ENCODE data around the gene CMTM1.
A peak's percentile ranks its signal among the peaks of the same experiment; 100 is the strongest.

CMTM1 gene

GRCh38 chr16:66539623-66540469 lies 26.4 kb upstream of the CMTM1 start:
- DNase-seq = no peak

- no peak for DNase-seq
Observed at GRCh38 chr16:66541388-66542355, 24.6 kb upstream of the CMTM1 start.

GRCh38 chr16:66542396-66542795 lies 23.8 kb upstream of the CMTM1 start:
- DNase-seq = no peak

GRCh38 chr16:66543541-66543940 lies 22.7 kb upstream of the CMTM1 start:
- no peak for DNase-seq

- DNase-seq = no peak
Observed at GRCh38 chr16:66544016-66544757, 22.1 kb upstream of the CMTM1 start.

- DNase-seq = no peak
Observed at GRCh38 chr16:66547101-66547989, 18.9 kb upstream of the CMTM1 start.

- DNase-seq = no peak
Observed at GRCh38 chr16:66548068-66548467, 18.2 kb upstream of the CMTM1 start.

GRCh38 chr16:66548868-66549267 lies 17.4 kb upstream of the CMTM1 start:
- no peak for DNase-seq

GRCh38 chr16:66549284-66550131 lies 16.7 kb upstream of the CMTM1 start, which contains the start of gene TK2:
TK2 (minus strand) TSS chr16:66550122; CDS start chr16:66550061, 61 bp downstream.
- DNase-seq = peak; percentile 58

GRCh38 chr16:66551348-66551759 lies 14.9 kb upstream of the CMTM1 start:
- peak; percentile 36 for DNase-seq

- DNase-seq = no peak
Observed at GRCh38 chr16:66551788-66552285, 14.4 kb upstream of the CMTM1 start.

- DNase-seq = peak; percentile 77
Observed at GRCh38 chr16:66552286-66553177, 13.7 kb upstream of the CMTM1 start, which contains the start of gene CKLF. CKLF (plus strand) TSS chr16:66552576; CDS start chr16:66552716, 140 bp downstream.

- DNase-seq = no peak
Observed at GRCh38 chr16:66553223-66553622, 13.0 kb upstream of the CMTM1 start.

GRCh38 chr16:66554021-66554420 lies 12.2 kb upstream of the CMTM1 start:
- no peak for DNase-seq

- DNase-seq = no peak
Observed at GRCh38 chr16:66554495-66554894, 11.7 kb upstream of the CMTM1 start.

- no peak for DNase-seq
Observed at GRCh38 chr16:66560107-66560506, 6.1 kb upstream of the CMTM1 start.

- DNase-seq = no peak
Observed at GRCh38 chr16:66561381-66562080, 4.7 kb upstream of the CMTM1 start.

GRCh38 chr16:66562409-66562808 lies 3.8 kb upstream of the CMTM1 start:
- DNase-seq = no peak

GRCh38 chr16:66562986-66563385 lies 3.3 kb upstream of the CMTM1 start:
- no peak for DNase-seq

All from COR-L47 (cell line).